Testis (tissue), 3 donors: Measurements from ENCODE around the gene SECTM1. TPM values are rescaled to one million over a fixed set of nuclear protein-coding genes. Genes with fewer than 3 reads are reported as not detected.

Experiments used
- DNase-seq: peaks from one replicate; pipeline ENCODE4 v3.0.0-alpha.2; 2019
- H3K27ac ChIP-seq, 2 donors: fragments of 200-600 bp; sonication (generic); one replicate each; pipeline ENCODE4 v1.5.1; 2019
- H3K27me3 ChIP-seq: fragments of 200-600 bp; sonication (generic); one replicate; pipeline ENCODE4 v1.5.1; 2019
- H3K36me3 ChIP-seq: fragments of 200-600 bp; sonication (generic); one replicate; pipeline ENCODE4 v1.5.1; 2017; ENCODE audit warnings: low read depth; ENCODE audit errors: missing control alignments
- H3K4me1 ChIP-seq: fragments of 200-600 bp; sonication (generic); one replicate; pipeline ENCODE4 v1.5.1; 2019
- H3K4me3 ChIP-seq, 2 donors: fragments of 200-600 bp; sonication (generic); one replicate each; pipeline ENCODE4 v1.5.1; 2017 to 2019
- H3K9me3 ChIP-seq: fragments of 200-600 bp; sonication (generic); one replicate; pipeline ENCODE4 v1.5.1; 2017
- POLR2A ChIP-seq: fragments of 450-650 bp; IDR thresholded peaks from one replicate; pipeline ENCODE4 v1.6.1; 2017; ENCODE audit warnings: antibody characterized with exemption, mild to moderate bottlenecking, moderate library complexity
- WGBS, 2 donors: methylation state at CpG; one replicate each; pipeline ENCODE4 v1.1.5; 2018; 5-methylcytosine and 5-hydroxymethylcytosine counted together
- intact Hi-C: fragments of 100-400 bp; cut with DNase I; formaldehyde crosslinking; loops from one replicate; pipeline ENCODE4 v1.15.1; 2023; ENCODE audit warnings: low total_unique reads
- polyA plus RNA-seq: library from polyadenylated mRNA; stranded (reverse); fragments of 350-450 nt; fragmentation: Illumina TruSeq; extraction: RNeasy Lipid Tissue Mini Kit (QIAGEN cat#74804); gene quantifications from one replicate; pipeline ENCODE4 v1.2.3, GENCODE V29; 2014; ENCODE audit warnings: low read depth, low replicate concordance; ENCODE audit not compliant: insufficient read depth
- total RNA-seq, 2 donors: library from RNA; depleted of rRNA; stranded (reverse); fragments of >200 nt; gene quantifications; one replicate each; pipeline ENCODE4 v1.2.3, GENCODE V29; 2016
- TF ChIP-seq, protein P1 (sequence below), 3 experiments: fragments of 450-650 bp in 2 of 3; fragments of 200-600 bp in 1 of 3; sonication (generic) in 1 of 3; IDR thresholded peaks; one replicate each; pipeline ENCODE4 v1.5.1; 2016 to 2019; ENCODE audit warnings: antibody characterized with exemption in 3 of 3, mild to moderate bottlenecking in 2 of 3, moderate library complexity in 1 of 3

Gene SECTM1
- total and polyA plus RNA-seq, 3 donors from 2014 or later, result 0.55 to 9.3 (median 5.9) TPM

GRCh38 chr17:82319619-82320062, 13.9 kb downstream of the SECTM1 start:
- no peak overlapping the region for H3K4me3 ChIP-seq
- TF ChIP-seq, protein P1, sequence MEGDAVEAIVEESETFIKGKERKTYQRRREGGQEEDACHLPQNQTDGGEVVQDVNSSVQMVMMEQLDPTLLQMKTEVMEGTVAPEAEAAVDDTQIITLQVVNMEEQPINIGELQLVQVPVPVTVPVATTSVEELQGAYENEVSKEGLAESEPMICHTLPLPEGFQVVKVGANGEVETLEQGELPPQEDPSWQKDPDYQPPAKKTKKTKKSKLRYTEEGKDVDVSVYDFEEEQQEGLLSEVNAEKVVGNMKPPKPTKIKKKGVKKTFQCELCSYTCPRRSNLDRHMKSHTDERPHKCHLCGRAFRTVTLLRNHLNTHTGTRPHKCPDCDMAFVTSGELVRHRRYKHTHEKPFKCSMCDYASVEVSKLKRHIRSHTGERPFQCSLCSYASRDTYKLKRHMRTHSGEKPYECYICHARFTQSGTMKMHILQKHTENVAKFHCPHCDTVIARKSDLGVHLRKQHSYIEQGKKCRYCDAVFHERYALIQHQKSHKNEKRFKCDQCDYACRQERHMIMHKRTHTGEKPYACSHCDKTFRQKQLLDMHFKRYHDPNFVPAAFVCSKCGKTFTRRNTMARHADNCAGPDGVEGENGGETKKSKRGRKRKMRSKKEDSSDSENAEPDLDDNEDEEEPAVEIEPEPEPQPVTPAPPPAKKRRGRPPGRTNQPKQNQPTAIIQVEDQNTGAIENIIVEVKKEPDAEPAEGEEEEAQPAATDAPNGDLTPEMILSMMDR (IDR thresholded peaks at IDR 0.05), result no peak
- TF ChIP-seq POLR2A, result no peak
- 76 to 79% methylated on average over 30 to 34 of the region's 35 CpGs for WGBS, 2 donors
- H3K4me1 ChIP-seq, result peaks cover 6% of the 10 kb centered on the region
- DNase-seq, result no peak
- H3K36me3 ChIP-seq, result no peaks in the 10 kb centered on the region
- H3K27me3 ChIP-seq, result no peaks in the 10 kb centered on the region
- H3K9me3 ChIP-seq, result no peaks in the 10 kb centered on the region
- intact Hi-C loops, result no loop called here
- H3K27ac ChIP-seq, result no peak overlapping the region

- peaks cover 6% of the 10 kb centered on the region for H3K4me1 ChIP-seq
- no peak overlapping the region for H3K27ac ChIP-seq
- H3K9me3 ChIP-seq, result no peaks in the 10 kb centered on the region
- TF ChIP-seq POLR2A, result no peak
- TF ChIP-seq, protein P1 (IDR thresholded peaks at IDR 0.05), result no peak
- 73 to 81% methylated on average over 76 of the region's 76 CpGs for WGBS, 2 donors
- no peak for DNase-seq
- no peaks in the 10 kb centered on the region for H3K36me3 ChIP-seq
- no peaks in the 10 kb centered on the region for H3K27me3 ChIP-seq
- intact Hi-C loops, result no loop called here
- no peak overlapping the region for H3K4me3 ChIP-seq
Observed at GRCh38 chr17:82318772-82319606, 14.6 kb downstream of the SECTM1 start.

GRCh38 chr17:82318169-82318498, 15.4 kb downstream of the SECTM1 start:
- WGBS, 2 donors, result 82 to 84% methylated on average over 20 of the region's 20 CpGs
- no peak for TF ChIP-seq POLR2A
- TF ChIP-seq, protein P1 (IDR thresholded peaks at IDR 0.05), result no peak
- Histone ChIP-seq H3K4me1 (peaks cover 6% of the 10 kb centered on the region), H3K27ac (no peak overlapping the region), H3K36me3 (no peaks in the 10 kb centered on the region), H3K9me3 (no peaks in the 10 kb centered on the region), H3K4me3 (no peak overlapping the region), H3K27me3 (no peaks in the 10 kb centered on the region)
- intact Hi-C loops, result no loop called here
- no peak for DNase-seq

GRCh38 chr17:82317394-82318168, 16.0 kb downstream of the SECTM1 start, which contains the start of gene CD7:
Gene CD7, minus strand, starts transcription at chr17:82317608. Its CDS starts 113 bp downstream, at chr17:82317495.
- no peaks in the 10 kb centered on the region for H3K9me3 ChIP-seq
- intact Hi-C loops, result no loop called here
- WGBS, 2 donors, result 78 to 91% methylated on average over 4 to 26 of the region's 26 CpGs
- H3K27me3 ChIP-seq, result no peaks in the 10 kb centered on the region
- no peaks in the 10 kb centered on the region for H3K36me3 ChIP-seq
- H3K4me3 ChIP-seq, result no peak within 1 kb of the TSS
- H3K4me1 ChIP-seq, result peaks cover 6% of the 10 kb centered on the region
- H3K27ac ChIP-seq, result no peak within 1 kb of the TSS
- no peak for DNase-seq
- TF ChIP-seq, protein P1 (IDR thresholded peaks at IDR 0.05), result no peak
- TF ChIP-seq POLR2A, result no peak
